GM19099 (cell line): ENCODE data around the gene TIMM17A.
A peak's percentile ranks its signal among the peaks of the same experiment; 100 is the strongest.

Source experiments
- POLR2A ChIP-seq: IDR thresholded peaks from 3 replicates; pipeline ENCODE4 v1.6.1; 2011; ENCODE audit warnings: low read depth; ENCODE audit not compliant: insufficient read length; ENCODE audit errors: extremely low read depth

Gene TIMM17A

GRCh38 chr1:201999625-202000238 is 44.4 kb downstream of the TIMM17A start:
- TF ChIP-seq POLR2A = no peak

GRCh38 chr1:202002507-202002906 is 47.2 kb downstream of the TIMM17A start:
- no peak for TF ChIP-seq POLR2A

- no peak for TF ChIP-seq POLR2A
Observed at GRCh38 chr1:202004711-202005110, 49.4 kb downstream of the TIMM17A start.

GRCh38 chr1:202005958-202006357 is 50.7 kb downstream of the TIMM17A start:
- no peak for TF ChIP-seq POLR2A

- no peak for TF ChIP-seq POLR2A
Observed at GRCh38 chr1:202007304-202007703, 52.0 kb downstream of the TIMM17A start.

GRCh38 chr1:202007805-202008489 is 52.6 kb downstream of the TIMM17A start:
- TF ChIP-seq POLR2A = no peak

GRCh38 chr1:202009326-202010179 is 54.2 kb downstream of the TIMM17A start:
- TF ChIP-seq POLR2A = no peak

- TF ChIP-seq POLR2A = peak; percentile 92
Observed at GRCh38 chr1:202010180-202011015, 55.1 kb downstream of the TIMM17A start, which contains the start of gene ELF3. TSS of gene ELF3 (plus strand) at chr1:202010587. CDS start at chr1:202011137, 550 bp downstream.

GRCh38 chr1:202011994-202012393 is 56.7 kb downstream of the TIMM17A start:
- no peak for TF ChIP-seq POLR2A

- no peak for TF ChIP-seq POLR2A
Observed at GRCh38 chr1:202012544-202013478, 57.5 kb downstream of the TIMM17A start.

- no peak for TF ChIP-seq POLR2A
Observed at GRCh38 chr1:202013603-202014002, 58.3 kb downstream of the TIMM17A start.

- no peak for TF ChIP-seq POLR2A
Observed at GRCh38 chr1:202014060-202014459, 58.8 kb downstream of the TIMM17A start.

- TF ChIP-seq POLR2A = no peak
Observed at GRCh38 chr1:202014915-202015661, 59.8 kb downstream of the TIMM17A start.
